GM18858 (cell line): ENCODE data around the gene MAP7D1.
"Not testable (repeated sequence)": the region's sequence is repeated elsewhere in the genome, so short reads cannot be mapped to it uniquely, and the experiment has no call there.

Source experiments
- ATAC-seq: cut with Tn5 transposase; IDR thresholded peaks from one replicate; pipeline ENCODE4 v1.9.1; 2021; ENCODE audit not compliant: unreplicated experiment

MAP7D1 gene

GRCh38 chr1:36166938-36167905 is 11.3 kb downstream of the MAP7D1 start:
- ATAC-seq: no peak

DNA sequence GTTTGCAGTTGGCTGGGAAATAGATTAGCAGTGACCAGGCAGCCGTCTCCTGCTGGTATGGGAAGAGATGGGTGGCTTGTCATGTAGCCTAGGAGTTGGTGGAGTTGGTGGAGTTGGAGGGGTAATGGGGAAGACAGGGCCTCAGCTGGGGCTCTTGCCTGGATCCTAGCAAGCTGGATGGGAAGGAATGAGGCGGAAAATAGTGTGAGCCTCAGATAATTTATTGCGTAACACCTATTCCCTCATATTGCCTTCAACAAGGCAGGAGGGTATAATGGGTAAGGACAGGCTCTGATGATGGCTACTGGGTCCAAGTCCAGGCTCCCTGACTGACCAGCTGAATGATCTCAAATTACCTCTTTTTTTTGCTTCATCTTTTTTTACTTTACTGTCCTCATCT is 12.6 kb downstream of the MAP7D1 start:
- ATAC-seq: no peak

DNA sequence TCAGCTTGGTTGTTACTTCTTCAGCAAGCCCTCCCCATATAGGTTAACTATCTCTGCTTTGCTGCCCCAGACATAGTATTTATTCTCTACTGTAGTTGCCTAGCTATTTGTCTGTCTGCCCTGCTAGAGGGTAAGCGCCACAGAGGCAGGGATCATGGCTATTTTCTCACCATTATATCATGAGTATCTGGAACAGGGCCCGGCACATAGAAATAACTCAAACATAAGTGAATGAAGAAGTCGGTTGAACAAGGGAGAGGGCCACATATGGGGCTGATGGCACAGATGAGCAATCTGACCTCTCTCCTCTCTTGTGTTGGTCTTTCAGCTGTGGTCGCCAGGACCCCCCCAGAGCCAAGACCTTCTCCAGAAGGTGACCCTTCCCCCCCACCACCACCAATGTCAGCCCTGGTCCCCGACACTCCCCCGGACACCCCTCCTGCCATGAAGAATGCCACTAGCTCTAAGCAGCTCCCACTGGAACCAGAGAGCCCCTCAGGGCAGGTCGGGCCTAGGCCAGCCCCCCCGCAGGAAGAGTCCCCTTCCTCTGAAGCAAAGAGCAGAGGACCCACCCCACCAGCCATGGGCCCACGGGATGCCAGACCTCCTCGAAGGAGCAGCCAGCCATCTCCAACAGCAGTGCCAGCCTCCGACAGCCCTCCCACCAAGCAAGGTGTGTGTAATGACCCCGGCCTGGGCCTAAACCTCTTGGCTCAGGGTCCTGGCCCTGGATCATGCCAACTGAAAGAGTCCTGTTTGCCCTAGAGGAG is 14.9 kb downstream of the MAP7D1 start:
- no peak for ATAC-seq

GRCh38 chr1:36172017-36172747 is 16.2 kb downstream of the MAP7D1 start:
- no peak for ATAC-seq

- ATAC-seq: no peak
Observed at GRCh38 chr1:36172983-36173382, 17.0 kb downstream of the MAP7D1 start.

DNA sequence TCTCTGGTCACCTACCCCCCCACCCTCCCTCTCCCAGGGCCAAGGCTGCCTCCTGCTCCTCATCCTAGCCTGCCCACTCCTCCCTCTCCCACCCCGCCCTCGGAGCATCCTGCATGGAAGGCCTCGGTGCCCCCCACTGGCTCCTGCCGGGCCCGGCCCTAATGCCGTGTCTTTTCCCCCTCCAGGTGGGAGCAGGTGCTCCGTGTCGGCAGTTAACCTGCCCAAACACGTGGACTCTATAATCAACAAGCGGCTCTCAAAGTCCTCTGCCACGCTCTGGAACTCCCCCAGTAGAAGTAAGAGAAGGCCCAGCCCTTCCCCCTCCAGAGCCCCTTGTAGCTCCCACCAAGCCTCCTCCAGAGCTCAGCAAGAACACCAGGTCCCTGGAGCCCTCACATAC is 18.8 kb downstream of the MAP7D1 start:
- no peak for ATAC-seq

- ATAC-seq: no peak
Observed at GRCh38 chr1:36175137-36176095, 19.5 kb downstream of the MAP7D1 start.

GRCh38 chr1:36176106-36176949 is 20.4 kb downstream of the MAP7D1 start:
- no peak for ATAC-seq

GRCh38 chr1:36177589-36178431 is 21.9 kb downstream of the MAP7D1 start:
- no peak for ATAC-seq

DNA sequence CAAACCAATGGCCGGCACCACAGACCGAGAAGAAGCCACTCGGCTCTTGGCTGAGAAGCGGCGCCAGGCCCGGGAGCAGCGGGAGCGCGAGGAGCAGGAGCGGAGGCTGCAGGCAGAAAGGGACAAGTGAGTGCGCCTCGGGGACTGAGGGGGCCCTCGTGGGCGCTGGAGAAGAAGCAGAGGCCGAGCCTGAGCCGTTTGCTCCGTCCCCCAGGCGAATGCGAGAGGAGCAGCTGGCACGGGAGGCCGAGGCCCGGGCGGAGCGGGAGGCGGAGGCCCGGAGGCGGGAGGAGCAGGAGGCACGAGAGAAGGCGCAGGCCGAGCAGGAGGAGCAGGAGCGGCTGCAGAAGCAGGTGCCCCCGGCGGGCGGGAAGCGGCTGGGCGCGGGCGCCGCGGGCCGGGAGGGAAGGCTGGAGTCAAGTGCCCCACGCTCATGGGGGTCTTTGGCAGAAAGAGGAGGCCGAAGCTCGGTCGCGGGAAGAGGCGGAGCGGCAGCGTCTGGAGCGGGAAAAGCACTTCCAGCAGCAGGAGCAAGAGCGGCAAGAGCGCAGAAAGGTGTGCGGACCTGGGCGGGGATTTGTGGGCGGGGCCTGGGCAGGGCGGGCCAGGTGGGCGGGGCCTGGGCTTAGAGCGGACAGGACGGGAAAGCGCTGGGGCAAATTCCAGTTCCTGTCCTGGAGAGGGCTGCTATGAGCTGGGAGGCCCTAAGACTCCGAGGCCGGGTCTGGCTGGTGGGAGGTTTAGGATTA is 22.7 kb downstream of the MAP7D1 start:
- ATAC-seq: no peak

GRCh38 chr1:36179220-36179600 is 23.2 kb downstream of the MAP7D1 start:
- ATAC-seq: no peak

GRCh38 chr1:36182734-36183133 is 26.8 kb downstream of the MAP7D1 start:
- ATAC-seq: no peak

DNA sequence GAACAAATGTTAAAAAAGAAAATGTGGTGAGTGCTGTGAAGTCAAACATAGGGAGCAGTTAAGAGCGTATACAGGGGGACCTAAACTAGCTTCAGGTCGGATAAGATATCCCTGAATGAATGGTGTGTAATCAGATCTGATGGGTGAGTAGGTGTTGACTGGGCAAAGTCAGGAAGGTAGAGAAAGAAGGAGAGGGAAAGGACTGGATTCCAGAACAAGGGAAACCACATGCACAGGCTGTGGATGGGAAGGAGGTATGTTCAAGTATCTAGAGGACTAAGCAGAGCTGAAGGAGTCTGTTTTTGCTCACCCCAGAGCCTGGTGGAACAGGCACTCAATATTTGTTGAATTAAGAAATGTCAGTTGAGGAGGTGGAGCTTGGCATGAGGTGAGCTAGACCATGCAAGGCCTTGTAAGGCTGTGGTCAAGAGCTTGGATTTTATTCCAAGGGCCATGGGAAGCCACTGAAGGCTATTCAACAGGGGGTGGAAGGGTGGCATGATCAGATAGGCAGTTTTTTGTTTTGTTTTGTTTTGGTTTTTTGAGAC is 27.4 kb downstream of the MAP7D1 start:
- no peak for ATAC-seq

DNA sequence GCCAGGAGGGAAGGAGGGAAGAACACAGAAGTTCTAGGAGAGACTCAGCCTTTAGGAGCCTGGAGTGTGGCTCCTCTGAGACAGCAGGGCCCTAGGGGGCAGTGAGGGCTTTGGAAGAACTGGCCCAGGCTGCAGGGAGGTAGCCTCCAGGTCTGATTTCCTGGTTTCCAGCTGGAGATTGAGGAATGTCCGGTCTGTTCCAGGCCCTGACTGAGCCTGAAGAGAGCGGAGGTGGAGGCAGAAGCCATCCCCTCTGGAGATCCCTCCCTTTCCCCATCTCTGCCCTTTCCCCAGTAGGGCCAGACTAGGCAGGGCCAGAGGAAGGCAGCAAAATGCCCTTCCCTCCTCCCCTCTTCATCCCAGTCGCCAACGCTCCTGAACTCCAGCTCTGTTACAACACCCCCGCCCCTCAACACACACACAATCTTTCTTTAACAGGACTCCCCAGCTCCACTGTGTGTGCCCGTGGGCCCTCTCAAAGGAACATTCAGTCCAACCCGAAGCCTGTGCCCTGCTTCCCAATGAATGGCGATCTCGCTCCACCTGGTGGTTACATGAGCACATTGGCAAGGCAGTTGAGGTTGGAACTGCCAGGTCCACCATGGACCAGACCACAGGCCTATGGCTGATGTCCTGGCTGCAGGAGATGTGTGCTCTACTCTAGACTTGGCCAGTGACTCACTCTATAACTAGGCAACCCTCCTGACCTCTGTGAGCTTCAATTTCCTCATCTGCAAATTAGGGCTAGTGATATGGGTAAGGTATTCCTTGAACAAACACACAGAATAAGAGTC is 32.0 kb downstream of the MAP7D1 start:
- no peak for ATAC-seq

GRCh38 chr1:36196805-36197204 is 40.8 kb downstream of the MAP7D1 start:
- not testable (repeated sequence) for ATAC-seq

DNA sequence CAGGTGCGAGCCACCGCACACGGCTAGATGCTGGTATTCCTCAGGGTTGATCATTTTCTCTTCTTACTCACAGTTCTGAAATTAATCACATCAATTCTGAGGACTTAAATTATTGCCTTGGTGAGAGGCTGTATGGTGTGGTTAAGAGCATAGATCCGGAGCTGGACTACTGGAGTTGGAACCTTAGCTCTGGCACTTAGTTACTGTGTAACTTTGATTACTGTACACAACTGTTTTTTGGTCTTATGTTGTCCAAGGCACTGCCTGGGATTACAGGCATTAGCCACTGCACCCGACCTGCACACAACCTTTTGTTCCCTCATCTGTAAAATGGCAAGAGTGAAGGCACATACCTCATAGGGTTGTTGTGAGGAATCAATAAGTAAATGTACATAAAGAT is 42.7 kb downstream of the MAP7D1 start:
- ATAC-seq: no peak
